HL-60 (cell line): ENCODE results near the gene CNTN3.

Source experiments
- CTCF ChIP-seq: IDR thresholded peaks from one replicate; pipeline ENCODE4 v1.5.1; 2011; ENCODE audit warnings: low read length, control low read depth, inconsistent platforms; ENCODE audit not compliant: insufficient read depth
- POLR2AphosphoS5 ChIP-seq: IDR thresholded peaks from 2 replicates; pipeline ENCODE4 v1.6.1; 2012; ENCODE audit warnings: low read depth
- SPI1 ChIP-seq: IDR thresholded peaks from 2 replicates; pipeline ENCODE4 v1.6.1; 2012; ENCODE audit warnings: low read depth, mild to moderate bottlenecking, borderline replicate concordance

GRCh38 chr3:74630602-74631001 is 16.1 kb upstream of the CNTN3 start:
- no peak for TF ChIP-seq POLR2AphosphoS5
- TF ChIP-seq CTCF, result no peak
- TF ChIP-seq SPI1, result no peak
